Measurements from ENCODE around the gene ZBTB4.
A peak's percentile ranks its signal among the peaks of the same experiment; 100 is the strongest.

Gene ZBTB4

GRCh38 chr17:7442142-7442541 lies 37.3 kb downstream of the ZBTB4 start:
- TF ChIP-seq CTCF (IDR thresholded peaks at IDR 0.05; ENCODE audit: low read depth, low read length), result no peak

GRCh38 chr17:7441266-7441665 lies 38.2 kb downstream of the ZBTB4 start:
- no peak overlapping the region for H3K4me3 ChIP-seq (ENCODE audit: low read depth, low read length)
- TF ChIP-seq CTCF (IDR thresholded peaks at IDR 0.05; ENCODE audit: low read depth, low read length), result no peak

More at GRCh38 chr17:7442142-7442541, 37.3 kb downstream of the ZBTB4 start:
- H3K4me3 ChIP-seq (ENCODE audit: low read depth, low read length), result no peak overlapping the region

GRCh38 chr17:7440834-7441195 lies 38.6 kb downstream of the ZBTB4 start:
- no peak for TF ChIP-seq CTCF (IDR thresholded peaks at IDR 0.05; ENCODE audit: low read depth, low read length)
- no peak overlapping the region for H3K4me3 ChIP-seq (ENCODE audit: low read depth, low read length)

GRCh38 chr17:7440113-7440833 lies 39.2 kb downstream of the ZBTB4 start:
- H3K4me3 ChIP-seq (ENCODE audit: low read depth, low read length), result peak overlapping the region; percentile 46

GRCh38 chr17:7439462-7440112 lies 39.8 kb downstream of the ZBTB4 start, which contains the start of gene FGF11:
TSS of gene FGF11 (plus strand) at chr17:7439512. CDS start at chr17:7439621, 109 bp downstream.
- no peak for TF ChIP-seq CTCF (IDR thresholded peaks at IDR 0.05; ENCODE audit: low read depth, low read length)
- peak within 1 kb of the TSS; percentile 46 for H3K4me3 ChIP-seq (ENCODE audit: low read depth, low read length)

More at GRCh38 chr17:7440113-7440833, 39.2 kb downstream of the ZBTB4 start:
- TF ChIP-seq CTCF (IDR thresholded peaks at IDR 0.05; ENCODE audit: low read depth, low read length), result no peak

GRCh38 chr17:7438656-7439460 lies 40.6 kb downstream of the ZBTB4 start:
- no peak overlapping the region for H3K4me3 ChIP-seq (ENCODE audit: low read depth, low read length)
- TF ChIP-seq CTCF (IDR thresholded peaks at IDR 0.05; ENCODE audit: low read depth, low read length), result no peak
